ENCODE data around the gene C17orf58.

- TF ChIP-seq, protein P1, sequence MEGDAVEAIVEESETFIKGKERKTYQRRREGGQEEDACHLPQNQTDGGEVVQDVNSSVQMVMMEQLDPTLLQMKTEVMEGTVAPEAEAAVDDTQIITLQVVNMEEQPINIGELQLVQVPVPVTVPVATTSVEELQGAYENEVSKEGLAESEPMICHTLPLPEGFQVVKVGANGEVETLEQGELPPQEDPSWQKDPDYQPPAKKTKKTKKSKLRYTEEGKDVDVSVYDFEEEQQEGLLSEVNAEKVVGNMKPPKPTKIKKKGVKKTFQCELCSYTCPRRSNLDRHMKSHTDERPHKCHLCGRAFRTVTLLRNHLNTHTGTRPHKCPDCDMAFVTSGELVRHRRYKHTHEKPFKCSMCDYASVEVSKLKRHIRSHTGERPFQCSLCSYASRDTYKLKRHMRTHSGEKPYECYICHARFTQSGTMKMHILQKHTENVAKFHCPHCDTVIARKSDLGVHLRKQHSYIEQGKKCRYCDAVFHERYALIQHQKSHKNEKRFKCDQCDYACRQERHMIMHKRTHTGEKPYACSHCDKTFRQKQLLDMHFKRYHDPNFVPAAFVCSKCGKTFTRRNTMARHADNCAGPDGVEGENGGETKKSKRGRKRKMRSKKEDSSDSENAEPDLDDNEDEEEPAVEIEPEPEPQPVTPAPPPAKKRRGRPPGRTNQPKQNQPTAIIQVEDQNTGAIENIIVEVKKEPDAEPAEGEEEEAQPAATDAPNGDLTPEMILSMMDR (IDR thresholded peaks at IDR 0.05), result peak; percentile 56
- TF ChIP-seq EZH2phosphoT487 (IDR thresholded peaks at IDR 0.05), result no peak
These were observed 23.6 kb upstream of the C17orf58 start for GRCh38 chr17:68019675-68020408.
